Astrocyte (in vitro differentiated cells and primary cell): ENCODE measurements around the gene TIPARP.
"Not testable (repeated sequence)": the region's sequence is repeated elsewhere in the genome, so short reads cannot be mapped to it uniquely, and the experiment has no call there.

Experiments
- EZH2 ChIP-seq: IDR thresholded peaks from 2 replicates; pipeline ENCODE4 v1.6.1; 2012; ENCODE audit warnings: mild to moderate bottlenecking, low read length, inconsistent platforms; ENCODE audit not compliant: insufficient read depth
- TF ChIP-seq, protein P1 (sequence below): IDR thresholded peaks from 2 replicates; pipeline ENCODE4 v1.5.1; 2011; ENCODE audit warnings: low read depth, mild to moderate bottlenecking, inconsistent platforms, low read length, moderate library complexity; ENCODE audit not compliant: insufficient read depth

DNA sequence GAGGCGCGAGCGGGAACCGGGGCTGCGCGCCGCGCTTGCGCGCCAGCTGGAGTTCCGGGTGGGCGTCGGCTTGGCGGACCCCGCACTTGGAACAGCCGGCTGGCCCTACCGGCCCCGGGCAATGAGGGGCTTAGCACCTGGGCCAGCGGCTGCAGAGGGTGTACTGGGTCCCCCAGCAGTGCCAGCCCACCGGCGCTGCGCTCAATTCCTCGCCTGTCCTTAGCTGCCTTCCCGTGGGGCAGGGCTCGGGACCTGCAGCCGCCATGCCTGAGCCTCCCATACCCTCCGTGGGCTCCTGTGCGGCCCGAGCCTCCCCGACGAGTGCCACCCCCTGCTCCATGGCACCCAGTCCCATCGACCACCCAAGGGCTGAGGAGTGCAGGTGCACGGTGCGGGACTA is 66.2 kb downstream of the TIPARP start:
- TF ChIP-seq, protein P1, sequence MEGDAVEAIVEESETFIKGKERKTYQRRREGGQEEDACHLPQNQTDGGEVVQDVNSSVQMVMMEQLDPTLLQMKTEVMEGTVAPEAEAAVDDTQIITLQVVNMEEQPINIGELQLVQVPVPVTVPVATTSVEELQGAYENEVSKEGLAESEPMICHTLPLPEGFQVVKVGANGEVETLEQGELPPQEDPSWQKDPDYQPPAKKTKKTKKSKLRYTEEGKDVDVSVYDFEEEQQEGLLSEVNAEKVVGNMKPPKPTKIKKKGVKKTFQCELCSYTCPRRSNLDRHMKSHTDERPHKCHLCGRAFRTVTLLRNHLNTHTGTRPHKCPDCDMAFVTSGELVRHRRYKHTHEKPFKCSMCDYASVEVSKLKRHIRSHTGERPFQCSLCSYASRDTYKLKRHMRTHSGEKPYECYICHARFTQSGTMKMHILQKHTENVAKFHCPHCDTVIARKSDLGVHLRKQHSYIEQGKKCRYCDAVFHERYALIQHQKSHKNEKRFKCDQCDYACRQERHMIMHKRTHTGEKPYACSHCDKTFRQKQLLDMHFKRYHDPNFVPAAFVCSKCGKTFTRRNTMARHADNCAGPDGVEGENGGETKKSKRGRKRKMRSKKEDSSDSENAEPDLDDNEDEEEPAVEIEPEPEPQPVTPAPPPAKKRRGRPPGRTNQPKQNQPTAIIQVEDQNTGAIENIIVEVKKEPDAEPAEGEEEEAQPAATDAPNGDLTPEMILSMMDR = not testable (repeated sequence)
- not testable (repeated sequence) for TF ChIP-seq EZH2
